GM12874 (cell line): ENCODE data around the gene P3H2.

Experiments
- TF ChIP-seq, protein P1 (sequence below): IDR thresholded peaks from 2 replicates; pipeline ENCODE4 v1.5.1; 2011; ENCODE audit warnings: low read depth, mild to moderate bottlenecking, control low read depth, low read length, moderate library complexity; ENCODE audit not compliant: insufficient read depth

Gene P3H2

DNA sequence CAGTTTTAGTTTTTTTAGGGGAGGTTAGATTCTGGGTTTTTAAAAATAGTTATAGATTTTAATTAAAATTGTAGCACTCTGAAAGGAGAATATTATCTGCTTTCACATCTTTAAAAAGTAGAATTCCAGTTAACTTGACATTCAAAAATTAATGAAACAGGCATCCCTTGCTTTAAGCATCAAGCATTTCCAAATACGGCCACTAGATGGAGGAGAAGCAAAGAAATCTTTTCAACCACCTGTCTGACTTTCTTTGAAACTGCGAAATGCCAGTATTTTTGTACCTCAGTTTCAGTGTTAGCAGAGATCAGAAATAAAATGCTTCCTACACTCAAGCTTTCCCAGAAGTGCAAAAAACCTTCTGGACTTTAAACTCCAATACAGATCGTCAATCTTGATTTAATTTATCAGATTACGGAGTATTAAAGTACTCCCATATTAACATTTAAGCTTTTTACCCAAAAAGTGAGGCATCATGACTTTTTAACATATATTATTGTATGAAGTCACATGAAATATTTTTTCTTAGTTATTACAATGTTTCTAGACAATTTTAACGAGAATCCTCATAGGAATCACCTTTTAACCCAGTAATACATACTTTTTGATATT lies 153.3 kb downstream of the P3H2 start:
- TF ChIP-seq, protein P1, sequence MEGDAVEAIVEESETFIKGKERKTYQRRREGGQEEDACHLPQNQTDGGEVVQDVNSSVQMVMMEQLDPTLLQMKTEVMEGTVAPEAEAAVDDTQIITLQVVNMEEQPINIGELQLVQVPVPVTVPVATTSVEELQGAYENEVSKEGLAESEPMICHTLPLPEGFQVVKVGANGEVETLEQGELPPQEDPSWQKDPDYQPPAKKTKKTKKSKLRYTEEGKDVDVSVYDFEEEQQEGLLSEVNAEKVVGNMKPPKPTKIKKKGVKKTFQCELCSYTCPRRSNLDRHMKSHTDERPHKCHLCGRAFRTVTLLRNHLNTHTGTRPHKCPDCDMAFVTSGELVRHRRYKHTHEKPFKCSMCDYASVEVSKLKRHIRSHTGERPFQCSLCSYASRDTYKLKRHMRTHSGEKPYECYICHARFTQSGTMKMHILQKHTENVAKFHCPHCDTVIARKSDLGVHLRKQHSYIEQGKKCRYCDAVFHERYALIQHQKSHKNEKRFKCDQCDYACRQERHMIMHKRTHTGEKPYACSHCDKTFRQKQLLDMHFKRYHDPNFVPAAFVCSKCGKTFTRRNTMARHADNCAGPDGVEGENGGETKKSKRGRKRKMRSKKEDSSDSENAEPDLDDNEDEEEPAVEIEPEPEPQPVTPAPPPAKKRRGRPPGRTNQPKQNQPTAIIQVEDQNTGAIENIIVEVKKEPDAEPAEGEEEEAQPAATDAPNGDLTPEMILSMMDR = peak; percentile 66

- TF ChIP-seq, protein P1 = no peak
Measured at GRCh38 chr3:189966843-189967242, 153.9 kb downstream of the P3H2 start.

DNA sequence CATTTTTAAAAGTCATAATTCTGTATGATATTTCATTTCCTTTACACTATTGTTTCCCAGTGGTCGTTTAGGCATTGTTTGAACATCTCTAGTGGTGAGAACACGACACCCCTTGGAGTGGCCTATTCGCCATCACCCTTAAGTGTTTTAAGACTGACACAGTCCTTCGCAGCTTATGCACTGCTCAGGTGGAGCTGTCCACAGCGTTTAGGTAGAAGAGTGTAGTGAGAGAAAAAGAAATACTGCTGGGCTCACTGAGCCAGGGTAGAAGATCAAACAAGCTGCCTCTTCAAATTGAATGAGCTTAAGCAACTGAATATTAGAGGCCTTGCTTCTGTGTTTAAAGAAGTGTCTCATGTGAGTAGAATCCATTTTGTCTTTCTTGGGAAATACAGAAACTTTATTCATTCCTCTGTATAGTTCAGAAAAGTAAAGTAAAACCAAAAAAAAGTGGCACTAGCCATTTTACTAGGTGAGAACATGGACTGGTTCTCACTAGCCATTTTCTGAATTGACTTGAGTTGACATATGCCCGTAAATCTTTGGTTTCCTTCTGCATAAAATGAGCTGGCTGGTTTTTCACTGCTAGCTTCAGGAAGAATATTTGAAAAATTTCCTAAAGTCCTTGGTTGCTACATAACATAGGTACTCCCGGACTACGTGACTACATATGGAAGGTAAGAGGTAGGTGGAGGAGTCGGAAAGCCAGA lies 155.9 kb downstream of the P3H2 start:
- TF ChIP-seq, protein P1 = no peak

- TF ChIP-seq, protein P1 = no peak
Measured at GRCh38 chr3:189962466-189962865, 158.2 kb downstream of the P3H2 start.

DNA sequence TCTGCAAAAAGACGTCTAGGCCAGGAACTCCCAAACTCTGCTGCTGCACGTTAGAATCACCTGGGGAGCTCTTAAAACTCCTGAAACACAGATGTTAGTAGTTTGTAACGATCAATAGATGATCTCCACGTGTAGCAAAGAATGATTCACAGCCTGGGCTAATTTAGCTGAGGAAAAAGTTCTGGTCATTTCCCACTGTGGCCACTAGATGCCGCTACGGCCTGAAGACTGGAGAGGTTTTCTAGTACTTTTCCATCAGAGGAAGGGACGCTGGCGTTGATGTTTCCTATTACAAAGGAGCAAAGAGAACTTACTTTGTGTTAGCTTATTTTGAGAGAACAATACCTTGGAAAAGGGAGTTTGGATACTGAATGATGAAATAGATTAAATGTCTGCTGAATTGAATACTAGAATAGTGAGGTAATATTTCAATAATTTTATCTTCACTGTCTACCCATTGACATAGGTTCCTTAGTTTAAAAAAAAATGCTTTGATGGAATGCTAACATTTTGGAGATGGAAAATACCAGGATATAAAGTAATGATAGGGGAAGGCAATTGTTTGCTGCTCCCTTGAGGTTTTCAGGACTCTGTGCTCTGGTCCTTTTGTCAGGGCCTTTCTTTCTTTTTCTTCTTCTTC lies 159.1 kb downstream of the P3H2 start:
- TF ChIP-seq, protein P1 = peak; percentile 85

GRCh38 chr3:189954733-189955665 lies 165.7 kb downstream of the P3H2 start:
- TF ChIP-seq, protein P1 = no peak

DNA sequence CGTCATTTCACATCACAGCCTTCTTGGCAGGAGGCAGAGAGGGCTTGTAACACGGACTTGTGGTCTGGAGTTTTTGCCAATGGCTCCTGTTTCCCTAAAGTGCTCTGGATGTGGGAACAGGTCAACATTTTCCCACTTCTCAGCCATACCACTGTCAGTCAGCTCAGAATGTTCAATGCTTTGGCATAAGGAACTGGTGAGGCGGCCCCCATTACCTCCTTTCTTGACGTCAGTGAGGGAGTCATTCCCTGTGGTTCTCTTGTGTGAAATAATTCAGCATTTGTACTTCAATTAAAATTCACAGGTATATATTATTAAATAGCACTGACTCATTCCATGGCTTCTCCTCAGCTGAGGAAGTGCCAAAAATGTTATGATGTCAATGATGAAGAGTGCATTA lies 167.1 kb downstream of the P3H2 start:
- TF ChIP-seq, protein P1 = no peak
